GM12874 (cell line): ENCODE results near the gene C1QTNF8.

Source experiments
- CTCF ChIP-seq: IDR thresholded peaks from 2 replicates; pipeline ENCODE4 v1.5.1; 2011; ENCODE audit warnings: low read depth, mild to moderate bottlenecking, control low read depth, low read length, moderate library complexity; ENCODE audit not compliant: insufficient read depth

Gene C1QTNF8

GRCh38 chr16:1140582-1141162 lies 44.6 kb upstream of the C1QTNF8 start:
- TF ChIP-seq CTCF = no peak

GRCh38 chr16:1137604-1138003 lies 41.6 kb upstream of the C1QTNF8 start:
- TF ChIP-seq CTCF = no peak

GRCh38 chr16:1135459-1135825 lies 39.4 kb upstream of the C1QTNF8 start:
- no peak for TF ChIP-seq CTCF

- TF ChIP-seq CTCF = no peak
Observed at GRCh38 chr16:1134776-1135458, 38.9 kb upstream of the C1QTNF8 start.

- no peak for TF ChIP-seq CTCF
Observed at GRCh38 chr16:1133810-1134520, 37.9 kb upstream of the C1QTNF8 start.

- TF ChIP-seq CTCF = no peak
Observed at GRCh38 chr16:1133271-1133670, 37.2 kb upstream of the C1QTNF8 start.

GRCh38 chr16:1132431-1132830 lies 36.4 kb upstream of the C1QTNF8 start:
- TF ChIP-seq CTCF = no peak
